ENCODE results near the gene CDC14B. TPM values are rescaled to one million over a fixed set of nuclear protein-coding genes. Genes with fewer than 3 reads are reported as not detected.

Gene CDC14B
- 10 to 100 TPM; 12.7 to 29.3 (median 27.4) TPM for polyA plus RNA-seq (ENCODE audit: insufficient read length in 4 of 4)

GRCh38 chr9:96619491-96620180, at the start of gene CDC14B:
Gene CDC14B (minus strand): TSS chr9:96619843. CDS start chr9:96619378, 465 bp downstream.
- DNase-seq (ENCODE audit: low read depth in 4 of 4, low spot score in 3 of 4), result peak; percentile 82 to 92 (median 88)

GRCh38 chr9:96668868-96669534, 49.4 kb upstream of the CDC14B start:
- no peak for DNase-seq (ENCODE audit: low read depth in 4 of 4, low spot score in 3 of 4)

- no peak for DNase-seq (ENCODE audit: low read depth in 4 of 4, low spot score in 3 of 4)
Observed at GRCh38 chr9:96667363-96667728, 47.7 kb upstream of the CDC14B start.

GRCh38 chr9:96666653-96667362, 47.2 kb upstream of the CDC14B start:
- DNase-seq (ENCODE audit: low read depth in 4 of 4, low spot score in 3 of 4), result peak in 2 of 4 donors; percentile 26 to 32

GRCh38 chr9:96665789-96666188, 46.1 kb upstream of the CDC14B start:
- no peak for DNase-seq (ENCODE audit: low read depth in 4 of 4, low spot score in 3 of 4)

GRCh38 chr9:96663506-96664120, 44.0 kb upstream of the CDC14B start:
- DNase-seq (ENCODE audit: low read depth in 4 of 4, low spot score in 3 of 4), result no peak

GRCh38 chr9:96661711-96662110, 42.1 kb upstream of the CDC14B start:
- DNase-seq (ENCODE audit: low read depth in 4 of 4, low spot score in 3 of 4), result no peak

- peak in 1 of 4 donors; percentile 15 for DNase-seq (ENCODE audit: low read depth in 4 of 4, low spot score in 3 of 4)
Observed at GRCh38 chr9:96660692-96661248, 41.1 kb upstream of the CDC14B start.

GRCh38 chr9:96655198-96655851, 35.7 kb upstream of the CDC14B start, which contains the start of gene PRXL2C:
Gene PRXL2C (minus strand): TSS chr9:96655317. CDS start chr9:96655281, 36 bp downstream.
- DNase-seq (ENCODE audit: low read depth in 4 of 4, low spot score in 3 of 4), result peak in 2 of 4 donors; percentile 20 to 32

GRCh38 chr9:96654450-96655197, 35.0 kb upstream of the CDC14B start:
- DNase-seq (ENCODE audit: low read depth in 4 of 4, low spot score in 3 of 4), result peak in 3 of 4 donors; percentile 22 to 56 (median 36)

GRCh38 chr9:96651626-96652025, 32.0 kb upstream of the CDC14B start:
- no peak for DNase-seq (ENCODE audit: low read depth in 4 of 4, low spot score in 3 of 4)

- no peak for DNase-seq (ENCODE audit: low read depth in 4 of 4, low spot score in 3 of 4)
Observed at GRCh38 chr9:96649620-96650324, 30.1 kb upstream of the CDC14B start.

GRCh38 chr9:96646081-96646991, 26.7 kb upstream of the CDC14B start:
- no peak for DNase-seq (ENCODE audit: low read depth in 4 of 4, low spot score in 3 of 4)

- DNase-seq (ENCODE audit: low read depth in 4 of 4, low spot score in 3 of 4), result no peak
Observed at GRCh38 chr9:96644137-96644536, 24.5 kb upstream of the CDC14B start.

- DNase-seq (ENCODE audit: low read depth in 4 of 4, low spot score in 3 of 4), result no peak
Observed at GRCh38 chr9:96641514-96641913, 21.9 kb upstream of the CDC14B start.

GRCh38 chr9:96638606-96639364, 19.1 kb upstream of the CDC14B start:
- no peak for DNase-seq (ENCODE audit: low read depth in 4 of 4, low spot score in 3 of 4)

GRCh38 chr9:96636368-96636767, 16.7 kb upstream of the CDC14B start:
- DNase-seq (ENCODE audit: low read depth in 4 of 4, low spot score in 3 of 4), result no peak

Data from left renal pelvis (tissue), 4 donors.